ENCODE data around the gene SKOR1.

The SKOR1 gene

DNA sequence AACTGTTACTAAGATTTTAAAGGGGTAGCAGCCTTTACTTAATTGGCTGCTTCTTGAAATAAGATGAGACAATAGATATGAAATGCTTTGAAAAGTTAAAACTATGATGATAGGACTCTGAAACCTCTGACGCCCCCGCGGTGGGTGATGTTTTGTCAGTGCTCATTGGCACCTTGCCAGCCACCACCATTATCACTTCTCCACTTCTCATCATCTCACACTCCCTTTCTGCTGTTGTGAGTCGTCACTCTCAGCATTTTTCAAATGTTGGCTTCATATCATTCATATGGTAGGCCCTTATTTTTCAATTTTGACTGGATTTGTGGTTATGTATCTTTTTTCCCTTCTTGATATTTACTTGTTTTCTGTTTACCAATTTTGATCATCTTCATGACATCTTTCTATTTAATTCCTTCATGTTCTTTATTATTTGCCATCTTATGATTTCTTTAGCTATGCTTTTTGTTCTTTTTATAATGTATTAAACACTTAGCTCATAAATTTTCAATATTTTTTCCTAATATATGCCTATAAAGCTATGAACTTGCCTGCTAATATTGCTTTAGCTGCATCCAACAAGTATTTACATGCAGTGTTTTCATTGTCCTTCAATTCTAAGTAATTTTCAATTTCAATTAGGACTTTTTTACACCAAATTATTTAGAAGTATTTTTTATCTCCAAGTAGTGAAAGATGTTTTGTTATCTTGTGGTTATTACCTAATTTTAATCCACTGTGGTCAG is 30.3 kb upstream of the SKOR1 start:
- no peak for DNase-seq

DNA sequence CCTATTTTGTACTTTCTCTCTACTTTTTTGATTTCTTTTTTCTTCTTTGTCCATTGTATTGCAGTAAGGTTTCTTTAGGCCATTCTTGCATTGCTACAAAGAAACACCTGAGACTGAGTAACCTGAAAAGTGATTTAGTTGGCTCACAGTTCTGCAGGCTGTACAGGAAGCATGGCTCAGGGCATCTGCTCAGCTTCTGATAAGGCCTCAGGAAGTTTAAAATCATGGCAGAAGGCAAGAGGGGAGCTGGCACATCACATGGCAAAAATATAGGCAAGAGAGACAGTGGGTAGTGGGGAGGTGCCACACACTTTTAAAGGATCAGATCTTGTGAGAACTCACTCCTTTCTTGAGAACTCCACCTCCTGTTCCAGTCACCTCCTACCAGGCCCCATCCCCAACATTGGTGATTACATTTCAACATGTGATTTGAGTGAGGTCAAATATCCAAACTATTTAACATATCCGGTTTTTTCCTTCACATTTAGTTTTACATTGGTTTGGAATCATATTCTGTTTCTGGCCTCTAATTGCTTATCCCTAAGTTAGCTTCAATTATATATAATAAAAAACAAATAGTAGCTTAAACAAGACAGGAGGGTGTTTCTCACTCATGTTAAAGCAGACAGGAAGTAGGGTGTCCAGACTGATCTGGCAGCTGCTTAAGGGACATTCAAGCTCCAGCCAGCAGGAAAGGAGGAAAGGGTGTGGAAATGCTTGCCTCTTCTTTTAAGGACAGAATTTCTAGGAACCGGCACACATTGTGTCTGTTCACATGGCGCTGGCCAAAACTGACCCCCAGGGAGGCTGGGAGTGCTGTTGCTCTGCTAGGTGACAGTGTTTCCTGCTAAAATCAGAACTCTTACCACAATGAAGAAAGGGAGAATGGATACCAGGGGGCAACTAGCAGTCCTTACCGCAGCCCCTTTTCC is 28.8 kb upstream of the SKOR1 start:
- DNase-seq, result peak in 1 of 3 experiments; percentile 22

DNA sequence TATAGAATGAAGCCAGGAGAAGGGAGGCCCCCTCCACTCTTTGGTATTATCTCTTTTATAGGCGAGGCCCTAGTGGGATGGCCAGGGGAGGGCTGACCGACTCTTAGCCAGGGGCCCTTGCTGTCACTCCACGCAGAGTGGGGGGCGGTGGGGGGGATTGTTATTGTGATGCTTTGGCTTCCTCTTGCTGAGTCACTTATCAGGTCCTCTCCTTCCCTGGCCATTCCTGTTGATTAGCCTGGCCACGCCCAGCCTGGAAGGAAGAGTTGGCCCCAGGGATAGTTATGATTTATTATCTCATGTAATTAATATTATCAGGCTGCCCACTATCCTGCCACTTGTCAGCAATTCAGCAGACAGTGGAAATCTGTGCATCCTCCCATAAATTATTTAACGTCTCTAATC is 25.5 kb upstream of the SKOR1 start:
- DNase-seq, result peak in 1 of 3 experiments; percentile 40

DNA sequence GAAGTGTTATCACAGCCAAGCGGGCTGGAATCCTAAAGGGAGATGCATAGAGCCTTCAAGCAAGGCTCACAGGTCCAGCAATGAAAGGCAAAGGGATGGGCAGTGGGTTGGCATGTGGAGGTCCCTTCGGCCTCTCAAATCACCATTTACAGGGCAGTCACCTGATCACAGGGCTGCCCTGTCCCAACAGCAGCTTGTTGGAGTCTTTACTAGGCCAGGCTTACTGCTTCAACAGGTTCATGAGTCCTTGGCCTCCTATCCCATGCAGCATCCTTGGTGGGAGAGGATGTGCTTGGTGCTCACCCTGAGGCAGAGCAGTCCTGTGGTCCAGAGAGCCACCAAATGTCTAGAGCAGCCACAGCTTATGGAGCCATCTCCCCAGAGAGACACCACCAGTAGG is 24.2 kb upstream of the SKOR1 start:
- DNase-seq, result no peak

DNA sequence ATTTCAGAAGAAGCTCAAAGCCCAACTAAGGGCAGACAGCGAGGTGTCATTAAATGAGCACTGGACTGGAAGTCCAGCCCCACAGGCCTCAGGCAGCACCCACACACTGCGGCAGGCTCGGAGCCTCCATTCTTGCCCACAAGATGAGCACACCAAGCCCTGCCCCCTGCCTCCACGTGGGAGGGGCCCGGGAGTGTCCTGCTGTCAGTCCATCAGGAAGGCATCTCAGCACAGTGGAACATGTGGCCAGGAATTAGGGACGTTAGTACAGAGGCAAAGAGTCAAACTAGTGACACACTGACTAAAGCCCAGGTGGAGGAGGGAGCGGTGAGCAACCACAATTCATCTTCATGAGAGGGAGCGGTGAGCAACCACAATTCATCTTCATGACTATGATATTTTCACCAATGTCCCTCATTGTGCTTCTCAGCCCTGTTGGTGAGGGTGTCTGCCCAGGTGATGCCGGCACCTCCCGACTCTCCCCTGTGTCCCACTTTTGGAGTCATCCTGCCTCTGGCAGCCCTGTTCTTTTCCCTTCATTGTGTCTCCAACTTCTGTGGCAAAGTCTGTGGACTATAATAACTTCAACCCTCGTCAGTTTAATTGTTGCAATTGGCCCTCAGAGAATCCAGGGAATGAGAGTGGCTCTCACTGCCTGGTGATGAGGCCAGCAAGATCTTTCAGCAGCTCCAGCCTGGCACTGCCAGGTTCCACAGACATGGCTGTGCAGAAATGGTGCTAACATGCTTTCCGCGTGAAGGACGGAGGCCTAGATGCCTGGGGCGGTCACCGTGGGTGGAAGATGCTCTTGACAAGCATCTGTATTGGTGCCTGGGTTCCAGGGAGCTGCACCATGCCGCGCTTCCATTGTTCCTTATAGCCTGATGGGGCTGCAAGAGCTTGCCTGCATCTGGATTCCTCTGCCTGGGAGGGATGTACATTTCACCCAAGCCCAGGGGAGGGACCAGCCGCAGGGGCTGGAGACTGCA is 23.1 kb upstream of the SKOR1 start:
- DNase-seq, result no peak

DNA sequence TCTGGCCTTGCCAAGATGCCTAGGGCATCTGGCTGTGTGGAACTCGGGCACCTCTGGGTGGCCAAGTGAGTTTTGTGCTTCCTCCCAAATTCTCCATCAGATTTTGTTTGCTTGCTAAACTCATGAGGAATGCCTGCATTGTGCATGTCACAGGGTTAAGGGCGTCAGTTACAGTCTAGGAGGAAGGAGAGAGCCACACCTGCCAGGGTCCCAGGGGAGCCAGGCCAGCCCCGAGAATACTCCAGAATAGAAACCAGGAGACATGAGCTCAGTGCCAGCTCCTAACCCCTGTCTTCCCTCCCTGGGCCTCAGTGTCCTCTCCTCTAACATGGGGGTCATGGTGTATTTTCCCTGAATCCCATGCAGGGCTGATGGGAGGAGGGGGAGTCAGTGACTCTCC is 22.0 kb upstream of the SKOR1 start:
- DNase-seq, result no peak

DNA sequence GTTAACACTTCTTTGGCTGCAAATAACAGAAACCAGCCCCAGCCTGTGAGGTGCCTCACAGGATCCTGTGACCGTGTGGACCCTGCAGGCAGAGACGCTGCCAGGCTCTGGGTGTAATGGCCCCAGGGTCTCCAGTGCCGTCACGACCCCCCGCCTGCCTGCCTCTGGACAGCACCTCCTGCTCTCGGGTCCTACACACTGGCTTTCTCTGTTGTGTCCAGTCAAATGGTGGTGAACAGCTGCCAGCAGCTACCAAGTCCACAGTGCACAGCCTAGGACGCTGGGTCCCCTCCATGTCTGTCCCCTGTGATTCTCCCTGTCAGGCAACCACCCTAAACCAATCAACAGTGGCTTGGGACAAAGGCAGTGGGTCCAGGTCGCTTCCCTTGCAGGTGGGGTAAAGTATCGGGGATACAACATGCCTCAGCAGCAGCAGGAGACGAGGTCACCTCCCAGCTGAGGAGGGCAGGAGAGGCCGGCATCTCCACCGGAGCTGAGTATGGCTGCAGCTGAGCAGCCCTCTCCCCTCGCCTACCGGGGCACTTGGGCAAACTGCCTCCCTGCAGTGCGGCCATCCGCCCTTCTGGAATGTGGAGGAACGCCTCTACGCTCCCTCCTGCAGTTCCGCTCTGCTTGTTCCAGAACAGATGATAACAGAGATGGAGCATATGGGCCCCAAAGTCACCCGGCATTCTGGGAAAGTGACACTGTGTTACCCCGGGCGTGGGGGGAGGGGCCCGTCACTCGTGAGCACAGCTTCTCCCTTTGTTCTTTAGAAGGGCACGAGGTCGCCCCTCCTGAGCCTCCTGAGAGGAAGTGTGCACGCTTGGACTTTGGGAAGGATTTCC is 21.1 kb upstream of the SKOR1 start:
- DNase-seq, result no peak

DNA sequence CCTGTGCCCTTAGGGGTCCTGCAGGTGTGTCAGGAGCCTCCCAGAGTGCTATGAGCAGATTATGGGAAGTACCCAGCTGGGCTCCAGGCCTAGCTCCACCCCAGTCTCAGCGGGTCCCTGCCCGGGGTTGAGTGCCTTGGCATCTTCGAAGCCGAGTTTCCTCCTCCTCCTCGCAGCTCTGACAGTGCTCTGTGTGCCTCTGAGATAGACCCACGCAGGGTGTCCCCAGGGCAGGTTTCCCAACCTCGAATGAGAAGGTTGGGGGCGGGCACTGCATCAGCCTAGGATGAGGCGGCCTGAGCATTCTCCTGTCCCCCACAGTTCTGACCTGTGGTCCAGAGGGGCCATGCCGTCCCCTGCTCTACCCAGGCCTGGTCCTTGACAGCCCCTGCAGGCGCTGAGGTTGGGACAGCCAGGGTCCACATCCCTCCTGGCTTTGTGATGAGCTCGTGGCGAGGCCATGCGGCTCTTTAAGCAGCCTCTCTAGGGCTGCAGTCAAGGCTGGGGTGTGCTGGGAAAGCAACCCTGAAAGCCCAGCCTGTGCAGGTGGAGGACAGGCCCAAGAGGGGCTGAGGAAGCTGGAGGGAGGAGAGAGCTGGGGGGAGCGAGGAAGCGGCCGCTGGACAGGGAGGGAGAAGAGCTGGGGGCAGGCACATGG is 20.2 kb upstream of the SKOR1 start:
- no peak for DNase-seq

DNA sequence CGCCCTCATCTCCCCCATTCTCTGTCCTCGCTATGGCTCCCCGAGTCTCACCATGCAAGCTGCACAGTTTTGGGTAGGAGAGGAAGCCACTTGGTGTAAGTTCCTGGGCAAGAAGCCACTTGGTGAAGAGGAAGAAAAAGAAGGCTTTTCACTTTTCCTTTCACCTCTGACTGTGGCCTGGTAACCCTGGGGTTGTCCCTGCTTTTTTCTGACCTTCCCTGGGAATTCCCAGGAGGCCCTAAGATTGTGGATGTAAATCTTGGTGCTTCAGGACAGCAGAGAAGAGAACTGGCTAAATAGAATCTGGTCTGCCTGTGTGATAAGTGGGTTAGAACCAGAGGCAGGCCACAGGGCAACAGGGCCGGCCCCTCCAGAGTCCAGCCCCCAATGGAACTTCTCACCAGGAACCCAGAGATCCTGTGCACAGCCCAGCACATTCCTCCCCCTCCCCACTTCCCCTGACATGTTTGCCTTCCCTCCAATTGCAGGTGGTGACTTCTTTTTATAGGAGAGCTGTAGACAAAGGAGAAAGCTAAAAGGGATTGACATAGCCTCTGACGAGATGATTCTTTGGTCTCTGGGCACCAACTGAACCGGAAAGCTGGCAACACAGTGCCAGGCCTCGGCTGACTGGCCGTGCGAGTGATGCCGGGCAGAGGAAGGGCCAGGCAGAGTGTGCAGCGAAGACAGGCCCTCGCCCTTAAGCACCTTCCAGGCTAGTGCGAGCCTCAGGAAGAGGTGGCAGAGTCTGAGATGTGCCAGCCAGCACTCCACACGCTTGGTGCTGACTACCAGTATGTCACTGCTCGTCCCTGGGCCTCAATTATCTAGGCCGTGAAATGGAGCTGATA is 19.4 kb upstream of the SKOR1 start:
- peak in 2 of 3 experiments; percentile 43 to 67 for DNase-seq

DNA sequence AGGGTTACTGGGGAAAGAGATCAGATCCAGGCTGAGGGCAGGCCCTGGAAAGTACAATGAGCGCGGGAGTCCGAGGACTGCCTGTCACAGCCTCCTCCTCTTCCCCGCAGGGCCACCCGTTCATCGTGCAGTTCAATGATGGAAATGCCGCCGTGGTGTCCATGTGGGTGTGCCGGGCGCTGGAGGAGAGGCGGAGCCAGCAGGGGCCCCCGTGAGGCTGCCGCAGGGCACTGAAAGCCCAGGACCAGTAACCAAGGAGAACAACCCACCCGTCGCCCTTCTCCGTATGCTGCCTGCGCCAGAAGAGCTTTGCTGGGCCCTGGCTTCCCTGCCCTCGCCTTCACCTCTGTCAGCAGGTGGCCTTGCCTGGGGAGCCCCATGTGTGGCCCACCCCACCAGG is 18.8 kb upstream of the SKOR1 start:
- no peak for DNase-seq

DNA sequence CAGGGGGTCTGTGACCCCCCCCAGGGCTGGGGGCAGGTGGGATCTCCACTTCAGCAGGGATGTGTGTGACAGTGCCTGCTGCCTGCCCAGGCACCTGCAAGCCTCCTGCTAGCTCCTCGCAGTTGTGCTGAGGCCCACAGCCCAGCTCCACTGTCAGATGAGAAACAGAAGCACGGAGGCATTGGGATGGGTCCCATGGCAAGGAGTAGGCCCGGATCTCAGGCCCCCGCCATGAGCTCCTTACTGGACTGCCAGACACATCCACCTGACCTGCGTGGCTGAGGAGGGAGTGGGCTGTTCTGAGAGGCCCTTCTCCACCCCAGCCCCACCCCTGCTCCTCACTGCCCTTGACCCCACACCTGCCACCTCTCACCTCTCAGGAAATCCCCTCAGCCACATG is 18.2 kb upstream of the SKOR1 start:
- no peak for DNase-seq

DNA sequence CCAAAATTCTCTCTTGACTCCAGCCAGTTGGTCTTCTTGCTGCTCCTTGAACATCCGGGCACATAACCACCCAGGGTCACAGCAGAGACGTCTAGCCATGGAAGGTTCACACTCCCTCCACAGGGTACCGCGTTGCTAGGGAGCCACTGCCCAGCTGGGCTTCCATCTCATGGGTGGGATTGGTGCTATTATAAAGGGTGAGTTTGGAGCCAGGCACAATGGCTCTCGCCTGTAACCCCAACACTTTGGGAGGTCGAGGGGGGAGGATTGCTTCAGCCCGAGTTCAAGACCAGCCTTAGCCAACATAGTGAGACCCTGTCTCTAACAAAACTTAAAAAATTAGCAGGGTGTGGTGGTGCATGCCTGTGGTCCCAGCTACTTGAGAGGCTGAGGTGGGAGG is 17.5 kb upstream of the SKOR1 start:
- no peak for DNase-seq

DNA sequence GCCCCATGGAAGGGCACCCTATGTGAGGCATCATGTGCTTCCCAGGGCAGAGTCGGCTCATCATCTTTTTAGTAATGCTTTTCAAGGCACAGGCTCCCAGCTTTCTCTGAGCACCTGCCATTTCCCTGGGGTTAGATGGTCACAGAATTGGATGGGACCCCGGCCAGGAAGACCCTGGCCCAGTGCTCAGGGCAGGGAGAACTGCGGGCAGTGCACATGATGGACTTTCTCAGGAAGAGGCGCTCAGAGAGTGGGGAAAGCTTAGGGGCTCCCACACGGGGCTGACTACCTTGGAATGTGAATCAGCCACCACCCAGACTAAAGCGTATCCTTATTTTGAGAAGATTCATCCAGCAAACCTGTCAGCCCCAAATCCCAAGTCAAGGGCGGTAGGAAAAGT is 16.5 kb upstream of the SKOR1 start:
- no peak for DNase-seq

DNA sequence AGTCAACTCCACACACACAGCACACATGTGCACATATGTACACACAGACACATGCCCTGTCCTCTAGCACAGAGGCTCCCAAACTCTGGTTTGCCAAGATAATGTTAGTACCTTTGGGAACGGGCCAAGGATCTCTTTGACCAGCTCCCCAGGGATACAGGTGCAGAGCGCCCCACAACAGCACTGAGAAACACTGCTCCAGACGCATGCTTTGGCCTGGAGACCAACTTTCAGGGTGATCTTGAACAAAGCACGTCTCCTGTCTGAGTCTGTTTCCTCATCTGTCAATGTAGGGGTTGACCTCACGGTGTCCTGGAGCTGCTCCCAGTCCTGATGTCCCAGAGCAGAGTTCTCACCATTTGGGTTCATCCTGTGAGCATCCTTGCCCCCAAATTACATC is 15.9 kb upstream of the SKOR1 start:
- DNase-seq, result no peak

DNA sequence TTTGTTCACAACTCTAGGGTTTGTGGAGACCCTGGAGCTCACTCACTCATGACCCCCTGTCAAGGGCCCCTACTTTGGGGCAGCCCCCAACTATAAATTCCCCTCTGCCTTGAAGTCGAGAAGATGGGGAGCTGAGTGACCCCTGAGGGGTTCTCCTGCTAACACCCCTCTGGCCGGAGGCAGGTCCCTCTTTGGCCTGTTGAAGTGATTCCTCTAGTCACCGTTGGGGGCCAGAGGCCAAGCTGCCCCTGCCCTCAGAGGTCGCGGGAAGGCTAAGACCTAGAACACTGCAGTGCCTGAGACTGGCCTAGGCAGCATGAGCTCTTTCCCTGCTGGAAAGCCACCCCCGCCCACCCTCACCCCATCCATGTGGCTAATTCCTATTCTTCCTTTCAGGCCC is 15.4 kb upstream of the SKOR1 start:
- no peak for DNase-seq

DNA sequence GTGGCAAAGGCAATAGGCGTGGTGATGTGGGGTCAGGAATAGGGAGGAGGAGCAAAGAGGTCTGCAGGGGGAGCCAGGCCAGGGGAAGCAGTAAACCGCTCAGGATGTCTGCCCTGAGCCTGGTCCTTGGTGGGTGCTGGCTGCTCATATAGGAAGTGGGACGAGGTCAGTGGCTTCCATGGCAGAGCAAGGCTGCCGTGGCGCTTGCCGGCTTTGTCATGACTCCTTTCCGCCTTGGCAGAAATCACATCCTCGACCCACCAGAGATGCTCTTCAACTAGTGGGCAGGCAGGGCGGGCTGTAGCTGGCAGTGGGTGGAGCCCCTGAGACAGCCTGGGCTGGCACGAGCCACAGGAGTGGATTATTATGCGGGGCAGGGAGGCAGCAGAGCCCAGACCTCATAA is 13.1 kb upstream of the SKOR1 start:
- no peak for DNase-seq

DNA sequence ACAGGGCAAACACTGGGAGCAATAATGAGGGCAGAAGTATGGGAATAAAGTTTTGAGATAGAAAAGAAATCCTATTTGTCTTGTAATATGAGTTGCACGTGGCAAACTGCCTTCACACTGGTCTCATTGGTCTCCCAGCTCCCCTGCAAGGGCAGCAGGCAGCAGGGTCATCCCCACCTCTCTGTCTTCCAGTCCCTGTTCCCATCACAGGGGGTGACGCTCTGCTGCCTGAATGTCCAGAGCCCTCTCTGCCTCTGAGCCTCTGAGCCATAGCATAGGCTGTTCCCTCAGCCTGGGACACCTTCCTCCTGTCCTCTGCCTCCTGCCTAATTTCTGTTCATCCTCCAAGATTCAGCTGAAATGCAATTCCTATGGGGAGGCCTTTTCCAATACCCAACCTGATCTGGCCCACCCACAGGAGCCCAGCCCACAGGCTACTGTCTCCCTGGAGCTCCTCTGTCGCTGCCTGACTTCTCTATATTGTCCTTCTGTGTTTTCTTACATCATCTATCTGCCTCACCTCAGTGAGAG is 12.1 kb upstream of the SKOR1 start:
- DNase-seq, result no peak

DNA sequence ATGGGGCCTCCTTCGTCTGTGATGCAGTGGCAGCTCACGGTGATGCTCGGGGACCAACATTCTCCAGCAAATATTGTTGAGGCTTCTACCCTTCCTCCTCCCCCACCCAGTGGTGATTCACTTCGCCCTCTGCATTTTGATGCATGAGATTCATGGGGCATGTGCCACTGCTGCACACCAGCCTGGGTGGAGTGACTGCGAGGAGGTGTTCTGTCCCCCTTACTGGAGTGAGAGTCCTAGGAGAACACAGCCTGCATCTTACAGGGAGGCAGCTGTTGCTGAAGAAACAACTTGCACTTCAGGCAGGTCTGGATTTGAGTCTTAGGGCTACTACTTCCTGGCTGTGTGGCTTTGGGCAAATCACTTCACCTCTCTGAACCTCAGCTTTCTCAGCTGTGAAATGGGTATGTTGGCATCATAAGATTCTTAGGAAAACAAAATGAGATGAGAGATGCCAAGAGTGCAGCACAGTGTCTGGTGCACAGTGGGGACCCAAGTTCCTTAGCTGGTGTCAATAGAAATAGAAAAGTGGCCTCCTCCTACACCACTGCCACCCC is 10.2 kb upstream of the SKOR1 start:
- no peak for DNase-seq

DNA sequence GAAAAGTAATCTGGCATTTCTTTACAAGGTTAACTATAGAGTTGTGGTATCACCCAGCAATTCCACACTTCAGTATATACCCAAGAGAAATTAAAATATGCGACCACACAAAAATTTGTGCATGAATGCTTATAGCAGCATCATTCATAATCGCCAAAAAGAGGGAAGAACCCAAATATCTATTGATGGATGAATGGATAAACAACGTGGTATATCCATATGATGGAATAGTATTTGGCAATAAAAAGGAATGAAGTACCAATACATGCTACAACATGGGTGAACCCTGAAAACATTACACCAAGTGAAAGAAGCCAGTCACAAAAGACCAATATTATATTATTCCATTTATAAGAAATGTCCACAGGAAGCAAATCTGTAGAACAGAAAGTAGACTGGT is 8.6 kb upstream of the SKOR1 start:
- no peak for DNase-seq

DNA sequence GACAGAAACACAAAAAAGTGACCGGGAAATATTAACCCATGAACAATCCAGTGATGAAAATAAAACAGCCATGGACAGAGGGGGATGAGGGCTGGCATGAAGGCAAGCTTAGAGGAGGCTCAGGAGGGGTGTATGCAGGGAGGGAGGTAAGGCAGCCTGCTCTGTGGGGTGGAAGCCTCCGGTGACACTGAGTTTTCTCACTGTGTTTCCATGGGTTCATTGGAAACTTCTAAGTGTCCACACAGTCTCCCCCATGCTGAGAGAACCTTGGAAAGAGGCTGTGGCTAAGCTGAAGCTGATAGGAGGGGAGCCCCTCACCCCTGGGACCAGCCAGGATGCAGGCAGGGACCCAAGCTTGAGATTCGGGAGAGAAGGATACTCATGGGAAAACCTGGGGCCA is 6.8 kb upstream of the SKOR1 start:
- DNase-seq, result no peak

Measured in NCI-H1417 (cell line).